ENCODE data around the gene ARHGAP33.

DNA sequence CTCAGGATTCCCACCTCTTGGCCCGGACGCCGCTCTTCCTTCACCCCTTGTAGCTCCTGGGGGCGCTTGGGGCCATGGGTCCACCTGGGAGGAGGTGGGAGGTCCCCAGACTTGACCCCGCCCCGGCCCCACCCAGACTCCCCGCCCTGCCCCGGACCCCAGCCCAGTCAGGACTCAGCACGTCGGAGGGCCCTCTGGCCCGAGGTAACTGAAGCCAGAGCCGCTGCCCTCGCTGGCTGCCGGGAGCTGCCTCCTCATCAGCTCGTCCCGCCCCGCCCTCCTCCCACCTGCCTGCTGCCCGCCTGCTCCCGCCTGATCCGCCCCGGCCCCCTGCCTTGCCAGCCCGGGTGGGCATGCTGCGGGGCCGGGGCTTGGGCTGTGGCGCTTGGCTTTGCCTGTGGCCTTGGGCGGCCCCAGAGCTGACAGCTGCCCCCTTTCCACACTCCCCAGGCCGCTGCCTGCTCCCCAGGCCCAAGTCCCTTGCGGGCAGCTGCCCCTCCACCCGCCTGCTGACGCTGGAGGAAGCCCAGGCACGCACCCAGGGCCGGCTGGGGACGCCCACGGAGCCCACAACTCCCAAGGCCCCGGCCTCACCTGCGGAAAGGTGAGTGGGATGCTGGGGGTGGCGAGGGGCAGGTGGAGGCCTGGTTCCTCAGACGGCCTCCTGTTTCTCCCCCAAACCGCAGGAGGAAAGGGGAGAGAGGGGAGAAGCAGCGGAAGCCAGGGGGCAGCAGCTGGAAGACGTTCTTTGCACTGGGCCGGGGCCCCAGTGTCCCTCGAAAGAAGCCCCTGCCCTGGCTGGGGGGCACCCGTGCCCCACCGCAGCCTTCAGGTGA, 9.4 kb downstream of the ARHGAP33 start:
- TF ChIP-seq, protein P1, sequence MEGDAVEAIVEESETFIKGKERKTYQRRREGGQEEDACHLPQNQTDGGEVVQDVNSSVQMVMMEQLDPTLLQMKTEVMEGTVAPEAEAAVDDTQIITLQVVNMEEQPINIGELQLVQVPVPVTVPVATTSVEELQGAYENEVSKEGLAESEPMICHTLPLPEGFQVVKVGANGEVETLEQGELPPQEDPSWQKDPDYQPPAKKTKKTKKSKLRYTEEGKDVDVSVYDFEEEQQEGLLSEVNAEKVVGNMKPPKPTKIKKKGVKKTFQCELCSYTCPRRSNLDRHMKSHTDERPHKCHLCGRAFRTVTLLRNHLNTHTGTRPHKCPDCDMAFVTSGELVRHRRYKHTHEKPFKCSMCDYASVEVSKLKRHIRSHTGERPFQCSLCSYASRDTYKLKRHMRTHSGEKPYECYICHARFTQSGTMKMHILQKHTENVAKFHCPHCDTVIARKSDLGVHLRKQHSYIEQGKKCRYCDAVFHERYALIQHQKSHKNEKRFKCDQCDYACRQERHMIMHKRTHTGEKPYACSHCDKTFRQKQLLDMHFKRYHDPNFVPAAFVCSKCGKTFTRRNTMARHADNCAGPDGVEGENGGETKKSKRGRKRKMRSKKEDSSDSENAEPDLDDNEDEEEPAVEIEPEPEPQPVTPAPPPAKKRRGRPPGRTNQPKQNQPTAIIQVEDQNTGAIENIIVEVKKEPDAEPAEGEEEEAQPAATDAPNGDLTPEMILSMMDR (IDR thresholded peaks at IDR 0.05) = no peak
- TF ChIP-seq EP300 (IDR thresholded peaks at IDR 0.05) (no peak), POLR2A (IDR thresholded peaks at IDR 0.05) (no peak), POLR2AphosphoS5 (IDR thresholded peaks at IDR 0.05) (no peak)
